ENCODE measurements around the gene OSGIN1.

DNA sequence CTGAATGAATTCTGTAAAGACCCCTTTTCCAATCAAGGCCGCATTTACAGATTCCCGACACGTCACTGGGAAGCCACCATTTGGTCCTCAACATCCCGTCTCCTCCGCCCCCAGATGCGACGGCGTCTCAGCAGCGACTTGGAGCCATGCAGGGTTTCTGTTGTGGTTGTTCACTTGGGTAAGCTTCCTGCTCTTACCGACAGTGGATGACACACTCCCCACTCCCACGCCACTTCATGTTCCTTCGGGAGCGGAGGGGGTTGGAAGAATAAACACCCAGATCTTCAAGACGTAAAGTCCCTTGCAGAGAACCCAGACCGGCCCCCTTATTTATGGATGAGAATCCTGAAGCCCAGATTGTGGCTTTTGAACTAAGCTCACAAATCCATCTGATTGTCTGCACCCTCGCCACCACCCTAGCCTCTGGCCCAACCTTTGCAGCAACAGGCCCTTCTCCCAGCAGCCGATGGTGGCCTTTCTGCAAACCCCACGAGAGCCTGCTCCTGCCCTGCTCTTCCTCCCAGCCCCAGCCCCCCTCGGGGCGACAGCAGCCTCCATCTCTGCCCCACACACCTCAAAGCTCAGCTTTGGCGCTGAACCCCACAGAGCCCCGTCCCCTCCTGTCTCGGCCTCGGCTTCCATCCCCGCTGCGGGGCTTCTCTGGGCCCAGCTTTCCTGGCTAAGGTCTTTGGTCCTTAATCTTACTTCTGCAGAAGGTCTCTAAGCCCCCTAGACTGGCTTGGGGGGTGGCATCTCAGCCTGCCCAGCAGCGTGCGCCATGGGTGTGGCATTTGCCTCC, 19.0 kb upstream of the OSGIN1 start:
- TF ChIP-seq BRCA1 (IDR thresholded peaks at IDR 0.05; ENCODE audit: low read depth, low read length) = no peak
- no peak for TF ChIP-seq EGR1 (IDR thresholded peaks at IDR 0.05; ENCODE audit: borderline replicate concordance, low read depth, low read length)
- TF ChIP-seq HDAC2 (IDR thresholded peaks at IDR 0.05; ENCODE audit: borderline replicate concordance in 1 of 2, low read depth in 2 of 2, low read length in 2 of 2) = no peak
- TF ChIP-seq JUN (IDR thresholded peaks at IDR 0.05; ENCODE audit: low read depth, low read length) = no peak
- TF ChIP-seq, protein P1, sequence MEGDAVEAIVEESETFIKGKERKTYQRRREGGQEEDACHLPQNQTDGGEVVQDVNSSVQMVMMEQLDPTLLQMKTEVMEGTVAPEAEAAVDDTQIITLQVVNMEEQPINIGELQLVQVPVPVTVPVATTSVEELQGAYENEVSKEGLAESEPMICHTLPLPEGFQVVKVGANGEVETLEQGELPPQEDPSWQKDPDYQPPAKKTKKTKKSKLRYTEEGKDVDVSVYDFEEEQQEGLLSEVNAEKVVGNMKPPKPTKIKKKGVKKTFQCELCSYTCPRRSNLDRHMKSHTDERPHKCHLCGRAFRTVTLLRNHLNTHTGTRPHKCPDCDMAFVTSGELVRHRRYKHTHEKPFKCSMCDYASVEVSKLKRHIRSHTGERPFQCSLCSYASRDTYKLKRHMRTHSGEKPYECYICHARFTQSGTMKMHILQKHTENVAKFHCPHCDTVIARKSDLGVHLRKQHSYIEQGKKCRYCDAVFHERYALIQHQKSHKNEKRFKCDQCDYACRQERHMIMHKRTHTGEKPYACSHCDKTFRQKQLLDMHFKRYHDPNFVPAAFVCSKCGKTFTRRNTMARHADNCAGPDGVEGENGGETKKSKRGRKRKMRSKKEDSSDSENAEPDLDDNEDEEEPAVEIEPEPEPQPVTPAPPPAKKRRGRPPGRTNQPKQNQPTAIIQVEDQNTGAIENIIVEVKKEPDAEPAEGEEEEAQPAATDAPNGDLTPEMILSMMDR (IDR thresholded peaks at IDR 0.05; ENCODE audit: control extremely low read depth in 1 of 3, insufficient read depth in 1 of 3, low read depth in 1 of 3, low read length in 3 of 3) = no peak
- TF ChIP-seq TAF1 (IDR thresholded peaks at IDR 0.05; ENCODE audit: low read depth, low read length) = no peak
- TF ChIP-seq, protein P2, sequence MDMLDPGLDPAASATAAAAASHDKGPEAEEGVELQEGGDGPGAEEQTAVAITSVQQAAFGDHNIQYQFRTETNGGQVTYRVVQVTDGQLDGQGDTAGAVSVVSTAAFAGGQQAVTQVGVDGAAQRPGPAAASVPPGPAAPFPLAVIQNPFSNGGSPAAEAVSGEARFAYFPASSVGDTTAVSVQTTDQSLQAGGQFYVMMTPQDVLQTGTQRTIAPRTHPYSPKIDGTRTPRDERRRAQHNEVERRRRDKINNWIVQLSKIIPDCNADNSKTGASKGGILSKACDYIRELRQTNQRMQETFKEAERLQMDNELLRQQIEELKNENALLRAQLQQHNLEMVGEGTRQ (IDR thresholded peaks at IDR 0.05; ENCODE audit: low read length) = no peak
- no peak for TF ChIP-seq KDM5A (IDR thresholded peaks at IDR 0.05; ENCODE audit: low read length)
- TF ChIP-seq, protein P3, sequence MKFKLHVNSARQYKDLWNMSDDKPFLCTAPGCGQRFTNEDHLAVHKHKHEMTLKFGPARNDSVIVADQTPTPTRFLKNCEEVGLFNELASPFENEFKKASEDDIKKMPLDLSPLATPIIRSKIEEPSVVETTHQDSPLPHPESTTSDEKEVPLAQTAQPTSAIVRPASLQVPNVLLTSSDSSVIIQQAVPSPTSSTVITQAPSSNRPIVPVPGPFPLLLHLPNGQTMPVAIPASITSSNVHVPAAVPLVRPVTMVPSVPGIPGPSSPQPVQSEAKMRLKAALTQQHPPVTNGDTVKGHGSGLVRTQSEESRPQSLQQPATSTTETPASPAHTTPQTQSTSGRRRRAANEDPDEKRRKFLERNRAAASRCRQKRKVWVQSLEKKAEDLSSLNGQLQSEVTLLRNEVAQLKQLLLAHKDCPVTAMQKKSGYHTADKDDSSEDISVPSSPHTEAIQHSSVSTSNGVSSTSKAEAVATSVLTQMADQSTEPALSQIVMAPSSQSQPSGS (IDR thresholded peaks at IDR 0.05; ENCODE audit: low read length) = no peak
- no peak for TF ChIP-seq EP300 (IDR thresholded peaks at IDR 0.05; ENCODE audit: borderline replicate concordance in 1 of 2, low read depth in 2 of 2, low read length in 2 of 2)
- no peak for TF ChIP-seq CREB1 (IDR thresholded peaks at IDR 0.05)

Measured in H1 (cell line).